Gastrocnemius medialis (tissue), 4 donors: ENCODE measurements around the gene RBFOX2. TPM values are rescaled to one million over a fixed set of nuclear protein-coding genes. Genes with fewer than 3 reads are reported as not detected.

Experiments
- ATAC-seq, 2 donors: fragments of 150-250 bp; one replicate each; pipeline ENCODE4 v1.9.1; 2016
- DNase-seq, 2 donors: peaks; one replicate each; pipeline ENCODE4 v3.0.0-alpha.2; 2019
- H3K27ac ChIP-seq, 4 donors: fragments of 200-600 bp; sonication (generic); 1 replicate in 1 of 4; 2 replicates in 3 of 4; pipeline ENCODE4 v1.5.1; 2016 to 2018; ENCODE audit warnings: mild to moderate bottlenecking in 2 of 4, moderate library complexity in 1 of 4
- H3K27me3 ChIP-seq, 3 donors: fragments of 200-600 bp; sonication (generic) in 2 of 3; 1 replicate in 1 of 3; 2 replicates in 2 of 3; pipeline versions ENCODE4 v1.5.1 to v1.6.0; 2016 to 2019; ENCODE audit warnings: mild to moderate bottlenecking in 1 of 3, moderate library complexity in 1 of 3
- H3K36me3 ChIP-seq, 2 donors: fragments of 200-600 bp; sonication (generic) in 1 of 2; one replicate each; pipeline ENCODE4 v1.5.1; 2017 to 2018
- H3K4me1 ChIP-seq, 2 donors: fragments of 200-600 bp; sonication (generic) in 1 of 2; one replicate each; pipeline ENCODE4 v1.5.1; 2016 to 2017; ENCODE audit warnings: mild to moderate bottlenecking in 2 of 2
- H3K4me3 ChIP-seq, 4 donors: fragments of 200-600 bp; sonication (generic) in 3 of 4; 1 replicate in 1 of 4; 2 replicates in 3 of 4; pipeline ENCODE4 v1.5.1; 2016 to 2019; ENCODE audit warnings: mild to moderate bottlenecking in 2 of 4
- H3K9me3 ChIP-seq, 3 donors: fragments of 200-600 bp; sonication (generic) in 2 of 3; 1 replicate in 1 of 3; 2 replicates in 2 of 3; pipeline ENCODE4 v1.5.1; 2016 to 2019
- CTCF ChIP-seq, 5 experiments: fragments of 450-650 bp in 3 of 5; fragments of 200-600 bp in 2 of 5; sonication (generic) in 2 of 5; IDR thresholded peaks in 4 of 5; conservative IDR thresholded peaks in 1 of 5; 1 replicate in 4 of 5; 2 replicates in 1 of 5; pipeline ENCODE4 v1.5.1; 2016 to 2019; ENCODE audit warnings: antibody characterized with exemption in 5 of 5, mild to moderate bottlenecking in 3 of 5, moderate library complexity in 3 of 5
- POLR2A ChIP-seq, 2 donors: fragments of 450-650 bp; IDR thresholded peaks; one replicate each; pipeline ENCODE4 v1.6.1; 2017; ENCODE audit warnings: antibody characterized with exemption in 2 of 2, mild to moderate bottlenecking in 2 of 2, moderate library complexity in 2 of 2
- in situ Hi-C, 4 donors: fragments of 200-750 bp; cut with MboI; loops; one replicate each; pipeline versions ENCODE4 v1.15.0 to v1.8.0; 2017; ENCODE audit warnings: low sequenced_read_pairs in 4 of 4
- intact Hi-C: fragments of 100-400 bp; cut with DNase I; formaldehyde crosslinking; loops from one replicate; pipeline ENCODE4 v1.15.1; 2023; ENCODE audit warnings: low total_unique reads
- total RNA-seq, 4 donors: library from RNA; depleted of rRNA; stranded (reverse); fragments of >200 nt; gene quantifications; one replicate each; pipeline versions ENCODE4 v1.1.0 to v1.2.3, GENCODE V29; 2016

The RBFOX2 gene
- total RNA-seq, 4 donors from 2014 or later: 26.0 to 32.1 (median 28.6) TPM

GRCh38 chr22:35904752-35905151, 123.9 kb downstream of the RBFOX2 start:
- in situ Hi-C loops (loop anchor here in 3 of 4 donors (25.0 kb wide), 2 partner anchors 142 to 267 kb away; partner anchors contain the start of gene APOL6 (in 1 of the 3)), intact Hi-C loops (no loop called here)
- ATAC-seq: no peak
- Histone ChIP-seq H3K4me3 (no peak overlapping the region), H3K36me3 (no peaks in the 10 kb centered on the region), H3K4me1 (peaks cover 47 to 52% of the 10 kb centered on the region in 2 donors), H3K27ac (peak overlapping the region; percentile 71 to 80 (median 78)), H3K9me3 (no peaks in the 10 kb centered on the region), H3K27me3 (no peaks in the 10 kb centered on the region)
- TF ChIP-seq CTCF (IDR thresholded peaks at IDR 0.05 in 4 of 5, conservative IDR thresholded peaks at IDR 0.05 in 1 of 5): no peak
- no peak for TF ChIP-seq POLR2A (IDR thresholded peaks at IDR 0.05)
- DNase-seq: no peak

- Histone ChIP-seq H3K4me1 (peaks cover 44 to 56% of the 10 kb centered on the region in 2 donors), H3K36me3 (no peaks in the 10 kb centered on the region), H3K9me3 (no peaks in the 10 kb centered on the region), H3K27ac (peak overlapping the region; percentile 71 to 80 (median 78)), H3K4me3 (no peak overlapping the region), H3K27me3 (no peaks in the 10 kb centered on the region)
- ATAC-seq (peak in 1 of 2 donors; percentile 72), DNase-seq (no peak)
- intact Hi-C loops (no loop called here), in situ Hi-C loops (loop anchor here in 3 of 4 donors (25.0 kb wide), 2 partner anchors 142 to 267 kb away; partner anchors contain the start of gene APOL6 (in 1 of the 3))
- TF ChIP-seq POLR2A (IDR thresholded peaks at IDR 0.05) (no peak), CTCF (IDR thresholded peaks at IDR 0.05 in 4 of 5, conservative IDR thresholded peaks at IDR 0.05 in 1 of 5) (no peak)
Measured at GRCh38 chr22:35904336-35904692, 124.3 kb downstream of the RBFOX2 start.

- ATAC-seq (no peak), DNase-seq (no peak)
- Histone ChIP-seq H3K4me1 (peaks cover 44 to 56% of the 10 kb centered on the region in 2 donors), H3K27ac (peak overlapping the region; percentile 71 to 80 (median 78)), H3K27me3 (no peaks in the 10 kb centered on the region), H3K9me3 (no peaks in the 10 kb centered on the region), H3K36me3 (no peaks in the 10 kb centered on the region), H3K4me3 (no peak overlapping the region)
- TF ChIP-seq CTCF (IDR thresholded peaks at IDR 0.05 in 4 of 5, conservative IDR thresholded peaks at IDR 0.05 in 1 of 5) (no peak), POLR2A (IDR thresholded peaks at IDR 0.05) (no peak)
- intact Hi-C loops (no loop called here), in situ Hi-C loops (loop anchor here in 3 of 4 donors (25.0 kb wide), 2 partner anchors 141 to 266 kb away; partner anchors contain the start of gene APOL6 (in 1 of the 3))
Measured at GRCh38 chr22:35903571-35904335, 124.9 kb downstream of the RBFOX2 start.

GRCh38 chr22:35900483-35901168, 128.0 kb downstream of the RBFOX2 start:
- Histone ChIP-seq H3K27me3 (no peaks in the 10 kb centered on the region), H3K4me3 (no peak overlapping the region), H3K27ac (peak overlapping the region; percentile 30 to 57 (median 49)), H3K4me1 (peaks cover 40 to 51% of the 10 kb centered on the region in 2 donors), H3K36me3 (no peaks in the 10 kb centered on the region), H3K9me3 (no peaks in the 10 kb centered on the region)
- TF ChIP-seq CTCF (IDR thresholded peaks at IDR 0.05 in 4 of 5, conservative IDR thresholded peaks at IDR 0.05 in 1 of 5) (no peak), POLR2A (IDR thresholded peaks at IDR 0.05) (no peak)
- DNase-seq (no peak), ATAC-seq (no peak)
- in situ Hi-C loops: loop anchor here in 3 of 4 donors (25.0 kb wide), 2 partner anchors 138 to 263 kb away; partner anchors contain the start of gene APOL6 (in 1 of the 3)
- intact Hi-C loops: no loop called here
